HepG2 (cell line): ENCODE data around the gene STARD13. TPM values are rescaled to one million over a fixed set of nuclear protein-coding genes. Genes with fewer than 3 reads are reported as not detected.
A peak's percentile ranks its signal among the peaks of the same experiment; 100 is the strongest.

ENCODE experiments used
- E2F2 ChIP-seq: sonication (generic); formaldehyde crosslinking; IDR thresholded peaks from 2 replicates; pipeline ENCODE4 v1.4.0; 2020; ENCODE audit warnings: missing genetic modification reagents, borderline replicate concordance
- ELF3 ChIP-seq: IDR thresholded peaks from 2 replicates; pipeline ENCODE4 v1.6.1; 2016; ENCODE audit warnings: missing genetic modification reagents, missing compliant biosample characterization
- GZF1 ChIP-seq: sonication (generic); formaldehyde crosslinking; IDR thresholded peaks from 2 replicates; pipeline ENCODE4 v1.5.1; 2020; ENCODE audit warnings: mild to moderate bottlenecking, missing genetic modification reagents
- MNT ChIP-seq: fragments of 450-650 bp; IDR thresholded peaks from 2 replicates; pipeline ENCODE4 v1.6.1; 2016
- NFE2 ChIP-seq: sonication (generic); formaldehyde crosslinking; IDR thresholded peaks from 2 replicates; pipeline ENCODE4 v1.4.0; 2020; ENCODE audit warnings: missing genetic modification reagents
- RAD51 ChIP-seq: fragments of 450-650 bp; IDR thresholded peaks from 2 replicates; pipeline ENCODE4 v1.6.1; 2016; ENCODE audit warnings: borderline replicate concordance
- SPEN ChIP-seq: sonication (generic); formaldehyde crosslinking; IDR thresholded peaks from 2 replicates; pipeline ENCODE4 v1.5.1; 2020; ENCODE audit warnings: low read depth, mild to moderate bottlenecking, missing genetic modification reagents
- SUZ12 ChIP-seq: fragments of 150-350 bp; IDR thresholded peaks from 2 replicates; pipeline ENCODE4 v1.6.1; 2014; ENCODE audit warnings: low read depth, low read length
- TCF12 ChIP-seq, 2 experiments: fragments of 450-650 bp in 1 of 2; sonication (generic) in 1 of 2; formaldehyde crosslinking in 1 of 2; IDR thresholded peaks; 2 replicates each; pipeline versions ENCODE4 v1.6.1 to v1.8.0; 2017 to 2022; ENCODE audit warnings: antibody characterized with exemption in 1 of 2, mild to moderate bottlenecking in 1 of 2, missing genetic modification reagents in 1 of 2, moderate library complexity in 1 of 2
- ZBTB1 ChIP-seq: sonication (generic); formaldehyde crosslinking; IDR thresholded peaks from 2 replicates; pipeline ENCODE4 v1.4.0; 2020; ENCODE audit warnings: missing genetic modification reagents, borderline replicate concordance
- ZNF292 ChIP-seq: sonication (generic); formaldehyde crosslinking; IDR thresholded peaks from 2 replicates; pipeline ENCODE4 v1.8.1; 2022; ENCODE audit warnings: mild to moderate bottlenecking, low read depth, missing genetic modification reagents, borderline replicate concordance
- ZNF547 ChIP-seq: sonication (generic); formaldehyde crosslinking; IDR thresholded peaks from 2 replicates; pipeline ENCODE4 v1.5.1; 2020; ENCODE audit warnings: mild to moderate bottlenecking, missing genetic modification reagents
- ZNF567 ChIP-seq: sonication (generic); formaldehyde crosslinking; IDR thresholded peaks from 2 replicates; pipeline ENCODE4 v1.8.1; 2023; ENCODE audit warnings: mild to moderate bottlenecking, missing genetic modification reagents, borderline replicate concordance
- ZNF615 ChIP-seq: sonication (generic); formaldehyde crosslinking; IDR thresholded peaks from 2 replicates; pipeline ENCODE4 v1.5.0; 2020; ENCODE audit warnings: mild to moderate bottlenecking, missing genetic modification reagents, borderline replicate concordance
- ZNF724P ChIP-seq: sonication (generic); formaldehyde crosslinking; IDR thresholded peaks from 2 replicates; pipeline ENCODE4 v1.8.0; 2022; ENCODE audit warnings: missing genetic modification reagents, borderline replicate concordance
- polyA plus RNA-seq, 8 experiments: library from polyadenylated mRNA; depleted of rRNA in 3 of 8; stranded (reverse) in 7 of 8; unstranded in 1 of 8; fragments of >200 nt; fragmentation: Illumina TruSeq in 4 of 8; extraction: Trizol in 4 of 8; gene quantifications; 2 replicates each; pipeline versions ENCODE4 v1.2.1 to v1.2.3, GENCODE V29; 2011 to 2016; ENCODE audit warnings: low read depth in 4 of 8, missing spikeins in 1 of 8, mixed read lengths in 1 of 8; ENCODE audit not compliant: insufficient read depth in 1 of 8
- total RNA-seq, 5 experiments: library from RNA; depleted of rRNA; stranded (reverse); fragments of >200 nt; fragmentation: Illumina TruSeq; extraction: Trizol; gene quantifications; 2 replicates each; pipeline ENCODE4 v1.2.3, GENCODE V29; 2016; ENCODE audit warnings: low read depth in 1 of 5
- TF ChIP-seq, protein P1 (sequence below): sonication (generic); formaldehyde crosslinking; IDR thresholded peaks from 2 replicates; pipeline ENCODE4 v1.5.1; 2020; ENCODE audit warnings: mild to moderate bottlenecking, missing genetic modification reagents, borderline replicate concordance
- TF ChIP-seq, protein P2 (sequence below): sonication (generic); formaldehyde crosslinking; conservative IDR thresholded peaks from 2 replicates; pipeline ENCODE4 v1.4.0; 2020; ENCODE audit warnings: missing genetic modification reagents

Gene STARD13
- total and polyA plus RNA-seq, 2 of the 13 experiments (the other 11 are each of a cell fraction or from before 2014, with no cell fraction given): 12.8 to 14.3 TPM

DNA sequence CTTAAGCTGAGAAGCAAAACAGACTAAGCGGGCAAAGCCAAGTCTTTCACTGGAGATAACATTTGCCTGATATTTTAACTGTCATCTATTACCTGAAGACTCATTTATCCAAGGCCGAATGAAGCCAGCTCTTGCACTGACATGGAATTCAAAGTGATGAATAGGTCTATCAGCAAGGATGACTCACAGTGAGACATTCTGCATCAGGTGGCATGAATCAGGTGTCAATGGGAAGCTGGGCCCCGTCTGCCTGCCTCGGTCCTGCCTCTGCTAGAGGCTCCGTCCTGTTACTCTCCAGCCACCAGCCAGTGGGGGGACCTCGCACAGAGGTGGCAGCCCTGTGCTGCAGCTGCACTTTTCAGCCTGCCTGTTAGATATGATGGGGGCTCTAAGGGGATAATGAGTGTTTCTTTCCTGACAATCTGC lies 23.5 kb downstream of the STARD13 start (continued):
- TF ChIP-seq, protein P1, sequence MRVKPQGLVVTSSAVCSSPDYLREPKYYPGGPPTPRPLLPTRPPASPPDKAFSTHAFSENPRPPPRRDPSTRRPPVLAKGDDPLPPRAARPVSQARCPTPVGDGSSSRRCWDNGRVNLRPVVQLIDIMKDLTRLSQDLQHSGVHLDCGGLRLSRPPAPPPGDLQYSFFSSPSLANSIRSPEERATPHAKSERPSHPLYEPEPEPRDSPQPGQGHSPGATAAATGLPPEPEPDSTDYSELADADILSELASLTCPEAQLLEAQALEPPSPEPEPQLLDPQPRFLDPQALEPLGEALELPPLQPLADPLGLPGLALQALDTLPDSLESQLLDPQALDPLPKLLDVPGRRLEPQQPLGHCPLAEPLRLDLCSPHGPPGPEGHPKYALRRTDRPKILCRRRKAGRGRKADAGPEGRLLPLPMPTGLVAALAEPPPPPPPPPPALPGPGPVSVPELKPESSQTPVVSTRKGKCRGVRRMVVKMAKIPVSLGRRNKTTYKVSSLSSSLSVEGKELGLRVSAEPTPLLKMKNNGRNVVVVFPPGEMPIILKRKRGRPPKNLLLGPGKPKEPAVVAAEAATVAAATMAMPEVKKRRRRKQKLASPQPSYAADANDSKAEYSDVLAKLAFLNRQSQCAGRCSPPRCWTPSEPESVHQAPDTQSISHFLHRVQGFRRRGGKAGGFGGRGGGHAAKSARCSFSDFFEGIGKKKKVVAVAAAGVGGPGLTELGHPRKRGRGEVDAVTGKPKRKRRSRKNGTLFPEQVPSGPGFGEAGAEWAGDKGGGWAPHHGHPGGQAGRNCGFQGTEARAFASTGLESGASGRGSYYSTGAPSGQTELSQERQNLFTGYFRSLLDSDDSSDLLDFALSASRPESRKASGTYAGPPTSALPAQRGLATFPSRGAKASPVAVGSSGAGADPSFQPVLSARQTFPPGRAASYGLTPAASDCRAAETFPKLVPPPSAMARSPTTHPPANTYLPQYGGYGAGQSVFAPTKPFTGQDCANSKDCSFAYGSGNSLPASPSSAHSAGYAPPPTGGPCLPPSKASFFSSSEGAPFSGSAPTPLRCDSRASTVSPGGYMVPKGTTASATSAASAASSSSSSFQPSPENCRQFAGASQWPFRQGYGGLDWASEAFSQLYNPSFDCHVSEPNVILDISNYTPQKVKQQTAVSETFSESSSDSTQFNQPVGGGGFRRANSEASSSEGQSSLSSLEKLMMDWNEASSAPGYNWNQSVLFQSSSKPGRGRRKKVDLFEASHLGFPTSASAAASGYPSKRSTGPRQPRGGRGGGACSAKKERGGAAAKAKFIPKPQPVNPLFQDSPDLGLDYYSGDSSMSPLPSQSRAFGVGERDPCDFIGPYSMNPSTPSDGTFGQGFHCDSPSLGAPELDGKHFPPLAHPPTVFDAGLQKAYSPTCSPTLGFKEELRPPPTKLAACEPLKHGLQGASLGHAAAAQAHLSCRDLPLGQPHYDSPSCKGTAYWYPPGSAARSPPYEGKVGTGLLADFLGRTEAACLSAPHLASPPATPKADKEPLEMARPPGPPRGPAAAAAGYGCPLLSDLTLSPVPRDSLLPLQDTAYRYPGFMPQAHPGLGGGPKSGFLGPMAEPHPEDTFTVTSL (CRISPR knock-in tag): 0 out of 2 replicates have a peak, but pooled peaks have one; percentile 11
- TF ChIP-seq ZNF292 (CRISPR knock-in tag): peak; percentile 77
- no peak for TF ChIP-seq ZNF615 (CRISPR knock-in tag)
- TF ChIP-seq ZNF724P (CRISPR knock-in tag): no peak
- TF ChIP-seq, protein P2, sequence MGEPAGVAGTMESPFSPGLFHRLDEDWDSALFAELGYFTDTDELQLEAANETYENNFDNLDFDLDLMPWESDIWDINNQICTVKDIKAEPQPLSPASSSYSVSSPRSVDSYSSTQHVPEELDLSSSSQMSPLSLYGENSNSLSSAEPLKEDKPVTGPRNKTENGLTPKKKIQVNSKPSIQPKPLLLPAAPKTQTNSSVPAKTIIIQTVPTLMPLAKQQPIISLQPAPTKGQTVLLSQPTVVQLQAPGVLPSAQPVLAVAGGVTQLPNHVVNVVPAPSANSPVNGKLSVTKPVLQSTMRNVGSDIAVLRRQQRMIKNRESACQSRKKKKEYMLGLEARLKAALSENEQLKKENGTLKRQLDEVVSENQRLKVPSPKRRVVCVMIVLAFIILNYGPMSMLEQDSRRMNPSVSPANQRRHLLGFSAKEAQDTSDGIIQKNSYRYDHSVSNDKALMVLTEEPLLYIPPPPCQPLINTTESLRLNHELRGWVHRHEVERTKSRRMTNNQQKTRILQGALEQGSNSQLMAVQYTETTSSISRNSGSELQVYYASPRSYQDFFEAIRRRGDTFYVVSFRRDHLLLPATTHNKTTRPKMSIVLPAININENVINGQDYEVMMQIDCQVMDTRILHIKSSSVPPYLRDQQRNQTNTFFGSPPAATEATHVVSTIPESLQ (CRISPR knock-in tag): no peak
- TF ChIP-seq ZNF567: no peak
- no peak for TF ChIP-seq RAD51
- no peak for TF ChIP-seq ZNF547
- TF ChIP-seq GZF1 (CRISPR knock-in tag): no peak
- no peak for TF ChIP-seq E2F2 (CRISPR knock-in tag)
- no peak for TF ChIP-seq MNT
- TF ChIP-seq ZBTB1 (CRISPR knock-in tag): no peak
- TF ChIP-seq NFE2 (CRISPR knock-in tag): no peak
- TF ChIP-seq ELF3 (CRISPR knock-in tag): peak; percentile 55; the same call in 1 of the 2 replicates
- peak; percentile 17; the same call in 1 of the 2 replicates for TF ChIP-seq SPEN (CRISPR knock-in tag)
- no peak for TF ChIP-seq TCF12 (IDR thresholded peaks at IDR 0.05)
- TF ChIP-seq TCF12 (CRISPR knock-in tag; IDR thresholded peaks at IDR 0.05): no peak
- TF ChIP-seq SUZ12: no peak
